ENCODE results near the gene CLDN6. TPM values are rescaled to one million over a fixed set of nuclear protein-coding genes. Genes with fewer than 3 reads are reported as not detected.

CLDN6 gene
- total and polyA plus RNA-seq, 9 of the 15 experiments (the other 6 are each of a cell fraction or from before 2014, with no cell fraction given), result 0.22 to 0.75 (median 0.38) TPM; not detected in 3

DNA sequence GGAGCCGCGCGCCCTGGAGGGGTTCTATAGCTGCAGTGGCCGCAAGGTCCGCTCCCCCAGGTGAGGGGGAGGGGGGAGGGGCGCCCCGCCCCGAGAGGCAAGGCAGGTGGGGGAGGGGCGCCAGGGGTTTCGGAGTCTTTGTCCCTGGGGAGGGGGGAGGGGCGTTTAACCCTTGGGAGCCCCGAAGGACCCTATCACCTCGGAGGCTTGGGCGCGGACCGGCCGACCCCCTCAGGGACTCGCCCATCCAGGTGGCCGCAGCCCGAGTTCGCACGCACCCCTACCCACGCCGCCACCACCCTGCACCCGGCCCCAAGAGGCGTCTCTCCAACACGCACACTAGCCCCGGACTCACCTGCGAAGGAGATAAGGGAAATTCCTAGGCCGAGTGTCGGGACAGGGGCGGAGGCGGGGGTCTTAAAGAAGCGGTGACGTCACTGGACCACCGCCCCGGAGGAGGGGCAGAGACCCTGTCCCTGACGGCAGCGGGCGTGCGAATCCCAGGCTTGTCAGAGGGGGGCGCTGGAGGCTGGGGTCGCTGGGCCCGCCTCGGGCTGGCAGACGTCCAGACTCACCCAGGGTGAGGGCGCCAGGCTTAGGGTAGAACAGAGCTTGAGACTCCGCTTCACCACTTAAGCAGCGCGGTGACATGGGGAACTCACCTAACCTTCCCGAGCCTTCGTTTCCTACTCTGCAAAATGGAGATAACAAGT is at the start of gene CLDN6 (continued):
- TF ChIP-seq NFXL1 (CRISPR knock-in tag; IDR thresholded peaks at IDR 0.05) (no peak), EP300 (IDR thresholded peaks at IDR 0.05; ENCODE audit: low read length) (no peak), ZFX (CRISPR knock-in tag; IDR thresholded peaks at IDR 0.05) (no peak; the same call in 1 of the 2 replicates), BDP1 (IDR thresholded peaks at IDR 0.05; ENCODE audit: insufficient read depth, insufficient read length) (no peak), JUND (IDR thresholded peaks at IDR 0.05; ENCODE audit: borderline replicate concordance, low read depth, low read length) (peak; percentile 74), JUND (tag; IDR thresholded peaks at IDR 0.05; ENCODE audit: borderline replicate concordance, low read depth, low read length) (no peak), RBFOX2 (IDR thresholded peaks at IDR 0.05; ENCODE audit: low read depth, low read length) (no peak), ARID2 (IDR thresholded peaks at IDR 0.05) (no peak), TSC22D4 (tag; IDR thresholded peaks at IDR 0.05) (no peak), GATAD2B (IDR thresholded peaks at IDR 0.05; ENCODE audit: borderline replicate concordance) (peak; percentile 76), KLF16 (IDR thresholded peaks at IDR 0.05) (no peak)
- TF ChIP-seq, protein P1, sequence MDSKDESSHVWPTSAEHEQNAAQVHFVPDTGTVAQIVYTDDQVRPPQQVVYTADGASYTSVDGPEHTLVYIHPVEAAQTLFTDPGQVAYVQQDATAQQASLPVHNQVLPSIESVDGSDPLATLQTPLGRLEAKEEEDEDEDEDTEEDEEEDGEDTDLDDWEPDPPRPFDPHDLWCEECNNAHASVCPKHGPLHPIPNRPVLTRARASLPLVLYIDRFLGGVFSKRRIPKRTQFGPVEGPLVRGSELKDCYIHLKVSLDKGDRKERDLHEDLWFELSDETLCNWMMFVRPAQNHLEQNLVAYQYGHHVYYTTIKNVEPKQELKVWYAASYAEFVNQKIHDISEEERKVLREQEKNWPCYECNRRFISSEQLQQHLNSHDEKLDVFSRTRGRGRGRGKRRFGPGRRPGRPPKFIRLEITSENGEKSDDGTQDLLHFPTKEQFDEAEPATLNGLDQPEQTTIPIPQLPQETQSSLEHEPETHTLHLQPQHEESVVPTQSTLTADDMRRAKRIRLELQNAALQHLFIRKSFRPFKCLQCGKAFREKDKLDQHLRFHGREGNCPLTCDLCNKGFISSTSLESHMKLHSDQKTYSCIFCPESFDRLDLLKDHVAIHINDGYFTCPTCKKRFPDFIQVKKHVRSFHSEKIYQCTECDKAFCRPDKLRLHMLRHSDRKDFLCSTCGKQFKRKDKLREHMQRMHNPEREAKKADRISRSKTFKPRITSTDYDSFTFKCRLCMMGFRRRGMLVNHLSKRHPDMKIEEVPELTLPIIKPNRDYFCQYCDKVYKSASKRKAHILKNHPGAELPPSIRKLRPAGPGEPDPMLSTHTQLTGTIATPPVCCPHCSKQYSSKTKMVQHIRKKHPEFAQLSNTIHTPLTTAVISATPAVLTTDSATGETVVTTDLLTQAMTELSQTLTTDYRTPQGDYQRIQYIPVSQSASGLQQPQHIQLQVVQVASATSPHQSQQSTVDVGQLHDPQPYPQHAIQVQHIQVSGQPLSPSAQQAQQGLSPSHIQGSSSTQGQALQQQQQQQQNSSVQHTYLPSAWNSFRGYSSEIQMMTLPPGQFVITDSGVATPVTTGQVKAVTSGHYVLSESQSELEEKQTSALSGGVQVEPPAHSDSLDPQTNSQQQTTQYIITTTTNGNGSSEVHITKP (IDR thresholded peaks at IDR 0.05; ENCODE audit: partially characterized antibody), result no peak
- TF ChIP-seq, protein P2, sequence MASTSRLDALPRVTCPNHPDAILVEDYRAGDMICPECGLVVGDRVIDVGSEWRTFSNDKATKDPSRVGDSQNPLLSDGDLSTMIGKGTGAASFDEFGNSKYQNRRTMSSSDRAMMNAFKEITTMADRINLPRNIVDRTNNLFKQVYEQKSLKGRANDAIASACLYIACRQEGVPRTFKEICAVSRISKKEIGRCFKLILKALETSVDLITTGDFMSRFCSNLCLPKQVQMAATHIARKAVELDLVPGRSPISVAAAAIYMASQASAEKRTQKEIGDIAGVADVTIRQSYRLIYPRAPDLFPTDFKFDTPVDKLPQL (IDR thresholded peaks at IDR 0.05; ENCODE audit: extremely low read depth, insufficient read length), result no peak
- TF ChIP-seq, protein P3, sequence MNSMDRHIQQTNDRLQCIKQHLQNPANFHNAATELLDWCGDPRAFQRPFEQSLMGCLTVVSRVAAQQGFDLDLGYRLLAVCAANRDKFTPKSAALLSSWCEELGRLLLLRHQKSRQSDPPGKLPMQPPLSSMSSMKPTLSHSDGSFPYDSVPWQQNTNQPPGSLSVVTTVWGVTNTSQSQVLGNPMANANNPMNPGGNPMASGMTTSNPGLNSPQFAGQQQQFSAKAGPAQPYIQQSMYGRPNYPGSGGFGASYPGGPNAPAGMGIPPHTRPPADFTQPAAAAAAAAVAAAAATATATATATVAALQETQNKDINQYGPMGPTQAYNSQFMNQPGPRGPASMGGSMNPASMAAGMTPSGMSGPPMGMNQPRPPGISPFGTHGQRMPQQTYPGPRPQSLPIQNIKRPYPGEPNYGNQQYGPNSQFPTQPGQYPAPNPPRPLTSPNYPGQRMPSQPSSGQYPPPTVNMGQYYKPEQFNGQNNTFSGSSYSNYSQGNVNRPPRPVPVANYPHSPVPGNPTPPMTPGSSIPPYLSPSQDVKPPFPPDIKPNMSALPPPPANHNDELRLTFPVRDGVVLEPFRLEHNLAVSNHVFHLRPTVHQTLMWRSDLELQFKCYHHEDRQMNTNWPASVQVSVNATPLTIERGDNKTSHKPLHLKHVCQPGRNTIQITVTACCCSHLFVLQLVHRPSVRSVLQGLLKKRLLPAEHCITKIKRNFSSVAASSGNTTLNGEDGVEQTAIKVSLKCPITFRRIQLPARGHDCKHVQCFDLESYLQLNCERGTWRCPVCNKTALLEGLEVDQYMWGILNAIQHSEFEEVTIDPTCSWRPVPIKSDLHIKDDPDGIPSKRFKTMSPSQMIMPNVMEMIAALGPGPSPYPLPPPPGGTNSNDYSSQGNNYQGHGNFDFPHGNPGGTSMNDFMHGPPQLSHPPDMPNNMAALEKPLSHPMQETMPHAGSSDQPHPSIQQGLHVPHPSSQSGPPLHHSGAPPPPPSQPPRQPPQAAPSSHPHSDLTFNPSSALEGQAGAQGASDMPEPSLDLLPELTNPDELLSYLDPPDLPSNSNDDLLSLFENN (IDR thresholded peaks at IDR 0.05; ENCODE audit: low read depth in 2 of 2, low read length in 2 of 2), result no peak
- TF ChIP-seq, protein P4, sequence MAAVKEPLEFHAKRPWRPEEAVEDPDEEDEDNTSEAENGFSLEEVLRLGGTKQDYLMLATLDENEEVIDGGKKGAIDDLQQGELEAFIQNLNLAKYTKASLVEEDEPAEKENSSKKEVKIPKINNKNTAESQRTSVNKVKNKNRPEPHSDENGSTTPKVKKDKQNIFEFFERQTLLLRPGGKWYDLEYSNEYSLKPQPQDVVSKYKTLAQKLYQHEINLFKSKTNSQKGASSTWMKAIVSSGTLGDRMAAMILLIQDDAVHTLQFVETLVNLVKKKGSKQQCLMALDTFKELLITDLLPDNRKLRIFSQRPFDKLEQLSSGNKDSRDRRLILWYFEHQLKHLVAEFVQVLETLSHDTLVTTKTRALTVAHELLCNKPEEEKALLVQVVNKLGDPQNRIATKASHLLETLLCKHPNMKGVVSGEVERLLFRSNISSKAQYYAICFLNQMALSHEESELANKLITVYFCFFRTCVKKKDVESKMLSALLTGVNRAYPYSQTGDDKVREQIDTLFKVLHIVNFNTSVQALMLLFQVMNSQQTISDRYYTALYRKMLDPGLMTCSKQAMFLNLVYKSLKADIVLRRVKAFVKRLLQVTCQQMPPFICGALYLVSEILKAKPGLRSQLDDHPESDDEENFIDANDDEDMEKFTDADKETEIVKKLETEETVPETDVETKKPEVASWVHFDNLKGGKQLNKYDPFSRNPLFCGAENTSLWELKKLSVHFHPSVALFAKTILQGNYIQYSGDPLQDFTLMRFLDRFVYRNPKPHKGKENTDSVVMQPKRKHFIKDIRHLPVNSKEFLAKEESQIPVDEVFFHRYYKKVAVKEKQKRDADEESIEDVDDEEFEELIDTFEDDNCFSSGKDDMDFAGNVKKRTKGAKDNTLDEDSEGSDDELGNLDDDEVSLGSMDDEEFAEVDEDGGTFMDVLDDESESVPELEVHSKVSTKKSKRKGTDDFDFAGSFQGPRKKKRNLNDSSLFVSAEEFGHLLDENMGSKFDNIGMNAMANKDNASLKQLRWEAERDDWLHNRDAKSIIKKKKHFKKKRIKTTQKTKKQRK (IDR thresholded peaks at IDR 0.05; ENCODE audit: borderline replicate concordance, low read depth, low read length), result no peak

Measured in K562 (cell line).